Stimulated activated CD8-positive, alpha-beta memory T cell treated with anti-CD3 and anti-CD28 coated beads, Interleukin-2, amount 100 ng/mL, for 1 hour (primary cell): Measurements from ENCODE around the gene CENPF.

Source experiments
- DNase-seq, 2 donors: peaks; one replicate each; pipeline ENCODE4 v3.0.0-alpha.2; 2020; ENCODE audit warnings: low read depth in 2 of 2

CENPF gene

GRCh38 chr1:214617246-214617645 lies 14.3 kb downstream of the CENPF start:
- no peak for DNase-seq

- no peak for DNase-seq
These were observed 14.8 kb downstream of the CENPF start for GRCh38 chr1:214617843-214618242.

- no peak for DNase-seq
These were observed 18.2 kb downstream of the CENPF start for GRCh38 chr1:214621236-214621635.

- DNase-seq: no peak
These were observed 20.4 kb downstream of the CENPF start for GRCh38 chr1:214623430-214623829.

GRCh38 chr1:214632091-214632490 lies 29.1 kb downstream of the CENPF start:
- no peak for DNase-seq

- DNase-seq: no peak
These were observed 30.7 kb downstream of the CENPF start for GRCh38 chr1:214633686-214634085.

GRCh38 chr1:214634267-214634666 lies 31.3 kb downstream of the CENPF start:
- DNase-seq: no peak

- no peak for DNase-seq
These were observed 32.1 kb downstream of the CENPF start for GRCh38 chr1:214635086-214635485.

GRCh38 chr1:214635506-214635905 lies 32.5 kb downstream of the CENPF start:
- no peak for DNase-seq

- no peak for DNase-seq
These were observed 33.4 kb downstream of the CENPF start for GRCh38 chr1:214636436-214636835.

- no peak for DNase-seq
These were observed 34.1 kb downstream of the CENPF start for GRCh38 chr1:214637125-214637524.

GRCh38 chr1:214637722-214638458 lies 34.9 kb downstream of the CENPF start:
- no peak for DNase-seq

- no peak for DNase-seq
These were observed 35.4 kb downstream of the CENPF start for GRCh38 chr1:214638459-214638807.

- DNase-seq: no peak
These were observed 36.0 kb downstream of the CENPF start for GRCh38 chr1:214638997-214639396.

- no peak for DNase-seq
These were observed 37.6 kb downstream of the CENPF start for GRCh38 chr1:214640431-214641213.

- DNase-seq: no peak
These were observed 38.4 kb downstream of the CENPF start for GRCh38 chr1:214641214-214641895.

- no peak for DNase-seq
These were observed 40.0 kb downstream of the CENPF start for GRCh38 chr1:214643030-214643429.

GRCh38 chr1:214645712-214646111 lies 42.7 kb downstream of the CENPF start:
- DNase-seq: no peak

GRCh38 chr1:214648801-214649200 lies 45.8 kb downstream of the CENPF start:
- DNase-seq: no peak

- no peak for DNase-seq
These were observed 46.6 kb downstream of the CENPF start for GRCh38 chr1:214649607-214650006.

- no peak for DNase-seq
These were observed 47.7 kb downstream of the CENPF start for GRCh38 chr1:214650664-214651063.

- DNase-seq: no peak
These were observed 54.3 kb downstream of the CENPF start for GRCh38 chr1:214657299-214657698.

- no peak for DNase-seq
These were observed 55.2 kb downstream of the CENPF start for GRCh38 chr1:214658175-214658574.
